K562 (cell line): ENCODE data around the gene HEPHL1. TPM values are rescaled to one million over a fixed set of nuclear protein-coding genes. Genes with fewer than 3 reads are reported as not detected.

Experiments used
- ATF7 ChIP-seq: fragments of 450-650 bp; IDR thresholded peaks from 2 replicates; pipeline ENCODE4 v1.7.1; 2014; ENCODE audit warnings: mild to moderate bottlenecking, moderate library complexity
- BCOR ChIP-seq: fragments of 450-650 bp; IDR thresholded peaks from 2 replicates; pipeline ENCODE4 v1.6.1; 2016
- CXXC5 ChIP-seq: fragments of 250-450 bp; sonication (Bioruptor Pico); IDR thresholded peaks from 2 replicates; pipeline ENCODE4 v1.8.0; 2022; ENCODE audit warnings: inconsistent platforms, mild to moderate bottlenecking, moderate library complexity
- DACH1 ChIP-seq: fragments of 450-650 bp; IDR thresholded peaks from 2 replicates; pipeline ENCODE4 v1.6.1; 2018; ENCODE audit not compliant: partially characterized antibody
- EGR1 ChIP-seq: fragments of 450-650 bp; conservative IDR thresholded peaks from 2 replicates; pipeline ENCODE4 v1.6.1; 2017; ENCODE audit warnings: mild to moderate bottlenecking
- FOXK1 ChIP-seq: sonication (generic); formaldehyde crosslinking; IDR thresholded peaks from 2 replicates; pipeline ENCODE4 v1.8.0; 2022; ENCODE audit warnings: missing genetic modification reagents, mild to moderate bottlenecking, borderline replicate concordance
- HNRNPLL ChIP-seq: fragments of 200-400 bp; formaldehyde crosslinking; IDR thresholded peaks from 2 replicates; pipeline ENCODE4 v1.6.1; 2017; ENCODE audit warnings: low read length, low read depth, mild to moderate bottlenecking; ENCODE audit not compliant: poor library complexity, severe bottlenecking
- ILF3 ChIP-seq: fragments of 450-650 bp; IDR thresholded peaks from 2 replicates; pipeline ENCODE4 v1.6.1; 2018; ENCODE audit warnings: antibody characterized with exemption, mild to moderate bottlenecking, moderate library complexity, borderline replicate concordance
- IRF2 ChIP-seq: sonication (generic); formaldehyde crosslinking; IDR thresholded peaks from 2 replicates; pipeline ENCODE4 v1.8.1; 2022; ENCODE audit warnings: mild to moderate bottlenecking, missing genetic modification reagents
- KLF1 ChIP-seq: fragments of 450-650 bp; IDR thresholded peaks from 2 replicates; pipeline ENCODE4 v1.6.1; 2016; ENCODE audit warnings: missing genetic modification characterization, missing compliant biosample characterization
- MAFK ChIP-seq: IDR thresholded peaks from 2 replicates; pipeline ENCODE4 v1.6.1; 2011; ENCODE audit warnings: low read length, improper control_type of control experiment
- TFE3 ChIP-seq: fragments of 450-650 bp; formaldehyde crosslinking; IDR thresholded peaks from 2 replicates; pipeline ENCODE4 v1.4.0; 2020; ENCODE audit warnings: mild to moderate bottlenecking, mixed read lengths
- TRIM28 ChIP-seq: fragments of 450-650 bp; IDR thresholded peaks from 2 replicates; pipeline ENCODE4 v1.6.1; 2017
- VEZF1 ChIP-seq: fragments of 200-800 bp; sonication (Bioruptor generic); IDR thresholded peaks from 2 replicates; pipeline ENCODE4 v1.6.1; 2017; ENCODE audit warnings: missing genetic modification characterization, missing compliant biosample characterization
- XRCC4 ChIP-seq: IDR thresholded peaks from one replicate; pipeline ENCODE4 v1.6.1; 2011; ENCODE audit not compliant: insufficient read depth, insufficient read length; ENCODE audit errors: extremely low read depth
- ZBTB1 ChIP-seq: sonication (generic); formaldehyde crosslinking; IDR thresholded peaks from 2 replicates; pipeline ENCODE4 v1.8.1; 2023; ENCODE audit warnings: missing genetic modification reagents, low read depth, mild to moderate bottlenecking, borderline replicate concordance
- ZNF609 ChIP-seq: sonication (generic); formaldehyde crosslinking; IDR thresholded peaks from 2 replicates; pipeline ENCODE4 v1.8.1; 2023; ENCODE audit warnings: missing genetic modification reagents, mild to moderate bottlenecking, borderline replicate concordance
- polyA plus RNA-seq, 8 experiments: library from polyadenylated mRNA; depleted of rRNA in 4 of 8; stranded (reverse) in 5 of 8; unstranded in 3 of 8; fragments of >200 nt; fragmentation: Nextera tagmentation in 2 of 8; fragmentation: Illumina TruSeq in 1 of 8; extraction: Ambion mirVana in 2 of 8; extraction: Trizol in 1 of 8; gene quantifications; 2 replicates each; pipeline versions ENCODE4 v1.2.1 to v1.2.3, GENCODE V29; 2011 to 2014; ENCODE audit warnings: inconsistent platforms in 1 of 8, missing spikeins in 1 of 8
- total RNA-seq, 7 experiments: library from RNA; depleted of rRNA in 6 of 7; stranded (reverse); fragments of >200 nt in 6 of 7; fragmentation: Illumina TruSeq in 2 of 7; extraction: Trizol in 2 of 7; gene quantifications; 2 replicates each; pipeline versions ENCODE4 v1.2.1 to v1.2.3, GENCODE V29; 2011 to 2021; ENCODE audit warnings: low replicate concordance in 1 of 7

The HEPHL1 gene
- total and polyA plus RNA-seq, 9 of the 15 experiments (the other 6 are each of a cell fraction or from before 2014, with no cell fraction given) = 0.01 TPM; not detected in 8

DNA sequence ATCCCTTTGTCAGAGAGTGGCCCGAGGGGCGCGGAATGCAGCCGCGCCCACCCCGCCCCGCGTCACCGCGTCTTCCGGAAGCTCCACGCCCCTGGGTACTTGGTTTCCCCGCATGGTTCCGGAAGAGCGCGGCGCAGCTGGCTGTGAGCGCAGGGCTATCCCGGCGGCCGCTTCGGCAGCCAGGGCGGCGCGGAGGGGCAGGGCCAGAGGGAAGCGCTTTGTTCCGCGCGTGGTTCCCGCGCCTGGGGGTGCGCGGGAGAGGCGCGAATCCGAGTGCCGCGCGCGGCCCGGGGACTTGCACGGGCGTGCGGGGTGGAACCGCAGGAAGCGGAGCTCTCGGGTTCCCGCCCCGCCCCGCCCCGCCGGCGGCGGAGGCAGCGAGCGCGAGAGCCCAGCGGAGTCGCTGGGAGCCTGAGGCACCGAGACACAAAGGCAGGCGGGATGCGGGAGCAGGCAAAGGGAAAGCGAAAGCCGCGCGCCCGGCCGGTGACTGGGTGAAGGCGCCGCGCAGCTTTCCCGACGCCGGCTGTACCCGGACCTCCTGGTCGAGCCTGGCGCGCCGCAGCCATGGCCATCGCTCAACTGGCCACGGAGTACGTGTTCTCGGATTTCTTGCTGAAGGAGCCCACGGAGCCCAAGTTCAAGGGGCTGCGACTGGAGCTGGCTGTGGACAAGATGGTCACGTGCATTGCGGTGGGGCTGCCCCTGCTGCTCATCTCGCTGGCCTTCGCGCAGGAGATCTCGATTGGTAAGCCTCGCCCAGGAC is 107.8 kb downstream of the HEPHL1 start, which contains the start of gene PANX1 (continued):
- no peak for TF ChIP-seq MAFK
- TF ChIP-seq ZBTB1 (CRISPR knock-in tag) = peak; percentile 43; the same call in 1 of the 2 replicates
- TF ChIP-seq KLF1 (tag) = peak; percentile 73; the same call in 1 of the 2 replicates
- TF ChIP-seq BCOR = peak; percentile 30; the same call in 1 of the 2 replicates
- TF ChIP-seq IRF2 (CRISPR knock-in tag) = peak; percentile 92; the same call in 1 of the 2 replicates
- peak; percentile 73 for TF ChIP-seq HNRNPLL
- TF ChIP-seq TRIM28 = no peak
- no peak for TF ChIP-seq ILF3
- TF ChIP-seq XRCC4 = no peak
- no peak for TF ChIP-seq FOXK1 (CRISPR knock-in tag)
- peak; percentile 83 for TF ChIP-seq CXXC5 (CRISPR knock-in tag)
- TF ChIP-seq TFE3 (CRISPR knock-in tag) = peak; percentile 85
- 0 out of 2 replicates have a peak, but pooled peaks have one; percentile 22 for TF ChIP-seq EGR1
- peak; percentile 43 for TF ChIP-seq VEZF1 (CRISPR knock-in tag)
- TF ChIP-seq DACH1 = peak; percentile 67
- TF ChIP-seq ATF7 = peak; percentile 51; the same call in 1 of the 2 replicates
- TF ChIP-seq ZNF609 (CRISPR knock-in tag) = no peak
